GM18951 (cell line): ENCODE measurements around the gene EIF2A.
"Not testable (repeated sequence)": the region's sequence is repeated elsewhere in the genome, so short reads cannot be mapped to it uniquely, and the experiment has no call there.

ENCODE experiments used
- POLR2A ChIP-seq: IDR thresholded peaks from 4 replicates; pipeline ENCODE4 v1.6.1; 2011; ENCODE audit warnings: mild to moderate bottlenecking; ENCODE audit not compliant: insufficient read length, insufficient read depth; ENCODE audit errors: extremely low read depth
- in situ Hi-C: fragments of 300-500 bp; cut with MboI; formaldehyde crosslinking; loops from one replicate; pipeline ENCODE4 v1.12.0; 2022; ENCODE audit warnings: low sequenced_read_pairs, mixed read lengths, inconsistent platforms; ENCODE audit not compliant: unreplicated experiment

EIF2A gene

DNA sequence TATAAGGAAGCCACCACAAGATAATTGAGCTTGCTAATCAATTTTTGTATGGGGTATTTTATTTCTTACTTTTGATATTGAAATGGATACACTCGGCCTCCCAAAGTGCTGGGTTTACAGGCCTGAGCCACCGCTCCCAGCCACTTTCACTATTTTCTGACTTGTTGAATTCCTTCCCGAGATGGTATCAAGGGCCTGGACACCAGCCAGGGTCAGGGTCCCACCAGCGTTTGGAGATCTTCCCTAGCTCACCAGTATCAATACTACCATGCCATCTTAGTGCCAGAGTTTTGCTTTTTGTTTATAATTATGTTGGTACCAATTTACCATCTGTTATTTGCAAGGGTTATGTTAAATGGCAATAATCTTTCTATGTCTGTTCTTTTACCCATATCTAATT, 51.1 kb downstream of the EIF2A start:
- in situ Hi-C loops: no loop called here
- no peak for TF ChIP-seq POLR2A

DNA sequence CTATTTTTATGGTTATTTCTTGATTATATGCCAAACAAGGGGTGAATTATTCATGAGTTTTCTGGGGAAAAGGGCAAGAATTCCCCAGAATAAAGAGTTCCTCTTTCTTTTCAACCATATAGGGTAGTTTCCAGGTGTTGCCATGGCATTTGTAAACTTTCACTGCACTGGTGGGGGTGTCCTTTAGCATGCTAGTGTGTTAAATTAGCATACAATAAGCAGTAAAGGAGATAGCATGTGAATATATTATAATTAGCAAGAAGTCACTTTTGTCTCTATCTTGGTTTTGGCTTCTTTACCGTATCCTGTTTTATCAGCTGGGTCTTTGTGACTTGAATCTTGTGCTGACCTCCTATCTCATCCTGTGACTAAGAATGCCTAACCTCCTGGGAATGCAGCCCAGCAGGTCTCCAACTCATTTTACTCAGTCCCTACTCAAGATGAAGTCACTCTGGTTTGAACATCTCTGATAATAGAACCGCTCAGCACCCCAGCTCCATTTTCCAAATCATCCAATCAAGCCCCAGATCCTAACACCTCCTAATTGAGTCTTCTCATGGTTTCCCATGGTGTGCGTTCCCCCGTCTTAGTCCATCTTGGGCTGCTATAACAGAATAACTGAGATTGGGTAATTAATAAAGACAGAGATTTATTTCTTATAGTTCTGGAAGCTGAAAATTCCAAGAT, 53.2 kb downstream of the EIF2A start:
- TF ChIP-seq POLR2A: no peak
- in situ Hi-C loops: no loop called here

DNA sequence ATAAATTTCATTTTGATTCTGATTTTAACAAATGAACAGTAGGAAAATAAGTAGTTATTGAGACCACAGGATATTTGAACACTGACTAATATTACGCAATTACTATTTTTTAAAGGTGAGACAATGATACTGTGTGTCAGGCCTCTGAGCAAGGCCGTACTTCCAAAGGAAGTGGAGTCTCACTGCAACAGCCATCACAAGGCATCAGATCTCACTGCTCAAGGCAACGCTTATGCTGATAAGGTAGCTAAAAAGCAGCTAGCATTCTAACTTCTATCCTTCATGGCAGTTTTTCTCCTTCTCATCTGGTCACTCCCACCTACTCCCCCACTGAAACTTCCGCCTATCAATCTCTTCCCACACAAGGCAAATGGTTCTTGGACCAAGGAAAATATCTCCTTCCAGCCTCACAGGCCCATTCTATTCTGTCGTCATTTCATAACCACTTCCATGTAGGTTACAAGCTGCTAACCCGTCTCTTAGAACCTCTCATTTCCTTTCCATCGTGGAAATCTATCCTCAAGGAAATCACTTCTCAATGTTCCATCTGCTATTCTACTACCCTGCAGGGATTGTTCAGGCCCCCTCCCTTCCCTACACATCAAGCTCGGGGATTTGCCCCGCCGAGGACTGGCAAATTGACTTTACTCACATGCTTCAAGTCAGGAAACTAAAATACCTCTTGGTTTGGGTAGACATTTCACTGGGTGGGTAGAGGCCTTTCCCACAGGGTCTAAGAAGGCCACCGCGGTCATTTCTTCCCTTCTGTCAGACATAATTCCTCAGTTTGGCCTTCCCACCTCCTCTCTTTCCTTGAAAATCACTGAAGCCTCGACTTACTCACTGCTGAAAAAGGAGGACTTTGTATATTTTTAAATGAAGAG, 54.3 kb downstream of the EIF2A start:
- in situ Hi-C loops: not testable (repeated sequence)

DNA sequence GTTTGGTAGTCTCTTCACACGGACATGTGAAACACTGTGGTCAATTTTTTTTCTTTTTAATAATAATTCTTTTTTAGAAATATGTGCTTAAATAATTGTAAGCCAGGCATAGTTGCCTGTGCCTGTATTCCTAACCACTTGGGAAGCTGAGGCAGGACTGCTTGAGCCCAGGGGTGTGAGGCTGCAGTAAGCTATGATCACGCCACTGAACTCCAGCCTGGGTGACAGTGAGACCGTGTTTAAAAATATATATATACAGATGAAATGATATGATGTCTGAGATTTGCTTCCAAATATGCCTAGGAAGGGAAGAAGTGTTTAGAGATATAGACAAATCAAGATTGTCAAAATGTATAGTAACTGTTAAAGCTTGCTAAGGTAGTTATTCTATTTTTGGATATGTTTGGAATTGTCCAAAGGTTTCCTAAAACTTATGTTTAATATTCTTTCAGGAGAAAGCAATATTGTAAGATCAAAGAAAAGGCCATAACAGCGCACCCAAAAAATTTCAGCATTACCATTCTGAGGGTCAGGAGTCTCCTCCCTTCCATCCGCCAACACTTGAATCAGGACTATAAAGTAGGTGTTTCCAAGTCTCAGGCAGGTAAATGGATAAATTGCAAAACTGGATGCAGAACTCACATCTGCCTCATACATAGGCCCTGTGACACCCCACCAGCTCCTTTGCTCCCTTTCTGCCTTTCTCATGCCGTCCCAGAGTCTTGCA, 56.0 kb downstream of the EIF2A start:
- in situ Hi-C loops: no loop called here
- TF ChIP-seq POLR2A: no peak

DNA sequence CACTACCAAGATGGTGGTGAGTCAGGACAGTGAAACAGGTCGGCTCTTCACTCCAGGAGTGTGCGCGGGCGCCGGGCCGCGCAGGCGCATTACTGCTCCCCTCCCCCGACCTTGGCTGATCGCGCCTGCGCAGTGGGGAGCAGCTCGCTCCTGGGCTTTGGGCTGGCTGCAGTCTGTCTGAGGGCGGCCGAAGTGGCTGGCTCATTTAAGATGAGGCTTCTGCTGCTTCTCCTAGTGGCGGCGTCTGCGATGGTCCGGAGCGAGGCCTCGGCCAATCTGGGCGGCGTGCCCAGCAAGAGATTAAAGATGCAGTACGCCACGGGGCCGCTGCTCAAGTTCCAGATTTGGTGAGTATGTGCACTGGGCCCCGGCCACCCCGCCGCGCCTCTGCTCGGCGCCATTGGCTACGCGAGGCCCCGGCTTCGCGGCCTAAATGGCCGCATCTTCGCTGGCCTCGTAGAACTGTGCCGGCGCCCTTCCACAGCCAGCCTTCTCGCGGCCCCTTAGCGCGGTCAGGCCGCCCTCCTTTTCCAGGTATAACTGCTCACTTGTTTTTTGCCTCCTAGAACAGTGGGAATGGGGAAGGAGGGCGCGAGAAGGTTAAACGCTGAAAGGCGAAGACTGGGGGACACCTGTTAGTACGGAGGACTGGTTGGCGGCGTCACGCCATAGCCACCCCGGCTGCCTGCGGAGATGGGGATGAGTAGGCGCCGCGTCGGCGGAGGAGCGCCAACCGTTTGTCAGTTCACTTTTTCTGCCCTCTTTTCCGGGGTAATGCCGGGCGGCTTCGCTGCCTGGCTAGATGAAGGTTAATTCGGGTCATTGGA, 56.8 kb downstream of the EIF2A start, which contains the start of gene SELENOT:
TSS of gene SELENOT (plus strand) at position 169 of the 827 bp plus-strand sequence. CDS start at position 211, 42 bp downstream.
- in situ Hi-C loops: no loop called here

DNA sequence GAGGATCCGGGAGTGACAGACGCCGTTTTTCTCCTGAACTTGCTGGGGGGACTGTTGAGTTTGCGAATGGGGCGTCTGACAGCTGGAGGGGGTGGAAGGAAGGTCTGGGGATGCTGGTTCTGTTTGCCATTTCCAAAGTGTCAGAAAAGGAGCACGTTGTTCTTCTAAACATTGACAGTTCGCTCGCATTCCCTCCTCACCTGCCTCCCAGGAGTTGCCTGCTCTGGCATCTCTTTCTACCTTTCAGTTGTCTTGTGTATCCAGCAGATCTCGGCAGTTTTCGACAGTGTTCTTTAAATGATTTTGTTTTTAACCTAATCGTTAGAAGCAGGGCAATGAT, 57.4 kb downstream of the EIF2A start:
- in situ Hi-C loops: no loop called here
- no peak for TF ChIP-seq POLR2A

More for the DNA sequence above, 56.8 kb downstream of the EIF2A start, which contains the start of gene SELENOT:
- TF ChIP-seq POLR2A: peak; percentile 99

DNA sequence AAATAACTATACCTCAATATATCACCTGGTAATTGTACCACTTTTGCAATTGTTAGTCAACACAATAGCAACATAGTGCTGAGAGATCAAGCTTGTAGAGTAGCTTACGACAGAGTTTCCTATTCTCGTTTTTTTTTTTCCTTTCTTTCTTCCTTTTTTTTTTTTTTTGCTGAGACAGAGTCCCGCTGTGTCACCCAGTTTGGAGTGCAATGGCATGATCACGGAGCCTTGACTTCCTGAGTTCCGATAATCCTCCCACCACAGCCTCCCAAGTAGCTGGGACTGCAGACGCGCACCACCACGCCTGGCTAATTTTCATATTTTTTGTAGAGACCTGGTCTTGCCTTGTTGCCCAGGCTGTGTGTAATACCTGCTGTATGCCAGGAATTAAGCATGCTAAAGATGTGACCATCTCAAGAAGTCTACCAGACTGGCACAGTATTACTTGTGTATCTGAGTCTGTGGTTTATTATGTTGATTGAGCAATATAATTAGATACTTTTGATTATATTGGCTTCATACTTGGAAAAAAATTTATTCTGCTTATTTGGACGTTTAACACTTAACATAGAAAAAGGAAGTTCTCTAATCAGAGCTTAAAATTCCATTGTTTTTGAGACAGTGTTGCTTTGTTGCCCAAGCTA, 59.5 kb downstream of the EIF2A start:
- in situ Hi-C loops: no loop called here
- no peak for TF ChIP-seq POLR2A

DNA sequence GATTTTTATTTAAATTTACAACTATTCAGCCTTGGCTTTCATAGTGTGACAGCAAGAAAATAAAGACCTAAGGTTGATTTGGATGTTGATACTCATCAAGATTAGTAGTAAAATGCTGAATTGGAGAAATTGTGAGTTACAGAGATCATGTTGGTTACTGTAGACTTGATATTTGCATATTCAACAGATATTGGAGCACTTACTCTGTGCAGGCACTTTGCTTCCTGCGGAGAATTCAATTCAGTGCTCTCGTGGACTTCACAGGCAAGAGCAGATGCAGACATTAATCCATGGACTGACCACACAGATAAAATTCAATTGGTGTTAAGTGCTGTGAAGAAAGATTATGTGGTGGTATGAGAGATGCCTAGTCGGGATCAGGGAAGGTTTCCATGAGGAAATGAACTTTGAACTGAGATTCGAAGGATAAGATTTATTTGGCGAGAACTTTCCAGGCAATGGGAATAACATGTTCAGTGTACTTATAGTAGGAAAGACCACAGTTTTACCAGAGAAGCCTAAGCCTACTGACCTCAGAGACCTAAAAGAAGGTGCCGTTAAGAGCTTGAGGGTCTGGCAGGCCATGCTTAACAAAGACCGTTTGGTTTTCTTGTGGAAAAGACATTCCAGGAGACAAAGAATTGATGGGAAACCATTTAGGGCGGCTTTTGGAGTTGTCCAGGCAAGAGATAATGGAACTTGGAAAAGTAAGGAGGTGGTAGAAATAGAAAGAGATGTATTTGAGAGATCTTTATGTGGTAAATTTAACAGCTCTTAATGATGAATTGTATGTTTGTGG, 60.9 kb downstream of the EIF2A start:
- in situ Hi-C loops: no loop called here
- TF ChIP-seq POLR2A: no peak

DNA sequence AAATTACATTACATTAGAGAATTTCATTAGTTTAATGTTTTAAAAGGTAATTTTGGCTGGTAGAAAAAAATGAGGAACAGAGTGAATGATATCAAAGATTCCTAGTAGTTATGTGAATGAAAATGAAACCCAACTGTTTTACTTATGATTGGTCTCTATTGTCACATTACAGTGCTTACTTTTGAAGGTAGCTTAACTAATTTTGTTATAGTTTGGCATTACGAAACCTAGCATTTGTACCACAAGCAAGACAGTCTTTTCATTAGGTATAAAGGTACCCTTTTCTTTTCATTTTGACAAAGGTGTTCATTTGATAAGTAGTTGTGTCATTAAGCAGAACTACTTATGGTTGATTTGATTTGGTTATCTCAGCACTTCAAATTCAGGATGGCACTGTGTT, 63.4 kb downstream of the EIF2A start:
- in situ Hi-C loops: no loop called here
- TF ChIP-seq POLR2A: no peak

DNA sequence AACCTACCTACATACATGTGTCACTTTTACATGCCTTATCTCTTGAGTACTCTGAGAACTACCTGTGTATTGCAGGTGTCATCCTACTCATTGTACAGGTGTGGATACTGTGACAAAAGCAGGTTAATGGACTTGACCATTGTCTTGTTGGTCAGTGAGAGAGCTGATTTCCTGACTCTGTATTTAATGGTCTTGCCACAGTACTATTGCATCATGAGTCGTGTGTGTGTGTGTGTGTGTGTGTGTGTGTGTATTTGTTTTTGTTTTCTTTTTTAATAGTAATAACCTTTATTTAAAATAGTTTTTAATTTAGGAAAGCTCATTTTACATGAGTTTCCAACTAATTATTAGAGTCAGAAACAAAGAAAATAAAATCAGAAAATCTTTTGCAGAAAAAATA, 64.2 kb downstream of the EIF2A start:
- TF ChIP-seq POLR2A: no peak
- in situ Hi-C loops: no loop called here

DNA sequence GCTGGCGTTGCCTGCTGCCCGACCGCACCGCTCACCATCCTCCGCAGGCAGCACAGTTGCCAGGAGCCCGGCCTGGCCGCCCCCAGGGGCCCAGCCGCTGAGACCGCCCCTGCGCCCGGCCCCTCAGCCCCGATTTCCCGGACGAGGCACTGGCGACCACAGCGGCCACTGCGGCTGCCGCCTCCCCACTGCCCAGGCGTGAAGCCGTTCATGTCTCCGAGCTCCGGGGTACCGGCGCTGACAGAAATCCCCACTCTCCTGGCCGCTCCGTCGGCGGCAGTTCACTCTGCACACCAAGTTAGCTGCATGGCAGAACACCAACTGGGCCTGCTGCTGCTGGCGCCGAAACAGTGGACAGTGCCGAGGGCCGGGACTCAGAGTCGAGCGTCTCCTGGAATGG, 65.1 kb downstream of the EIF2A start:
- in situ Hi-C loops: no loop called here
- TF ChIP-seq POLR2A: no peak

DNA sequence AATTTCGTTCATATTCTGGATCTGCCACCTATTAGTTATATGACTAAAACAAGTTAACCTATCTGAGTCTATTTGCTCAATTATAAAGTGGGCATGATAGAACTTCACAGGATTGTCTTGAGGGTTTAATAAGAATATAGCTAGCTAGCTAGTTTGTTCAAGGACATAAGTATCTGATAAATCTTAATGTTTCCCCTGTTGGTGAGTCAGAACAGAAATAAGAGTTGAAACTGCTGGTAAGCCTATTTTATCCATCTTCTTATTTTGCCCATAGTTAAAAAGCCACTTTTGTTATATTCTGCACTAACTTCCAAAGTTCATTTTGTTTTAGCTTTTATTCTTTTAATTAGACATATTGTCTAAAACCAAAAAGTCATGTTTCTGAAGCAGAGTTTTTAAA, 65.9 kb downstream of the EIF2A start:
- TF ChIP-seq POLR2A: no peak
- in situ Hi-C loops: no loop called here
